ENCODE data around the gene BRIP1.
"Not testable (repeated sequence)": the region's sequence is repeated elsewhere in the genome, so short reads cannot be mapped to it uniquely, and the experiment has no call there.

Gene BRIP1

DNA sequence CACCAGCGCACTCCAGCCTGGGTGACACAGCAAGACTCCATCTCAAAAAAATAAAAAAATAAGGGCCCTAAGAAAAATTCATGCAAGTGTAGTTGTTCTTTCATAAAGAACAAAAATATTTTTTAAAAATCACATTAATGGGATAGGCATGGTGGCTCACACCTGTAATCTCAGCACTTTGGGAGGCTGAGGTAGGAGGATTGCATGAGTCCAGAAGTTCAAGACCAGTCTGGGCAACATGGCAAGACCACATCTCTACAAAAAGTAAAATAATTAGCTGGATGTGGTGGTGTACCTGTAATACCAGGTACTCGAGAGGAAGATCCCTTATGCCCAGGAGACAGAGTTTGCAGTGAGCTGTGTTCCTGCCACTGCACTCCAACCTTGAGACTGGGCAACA, 15.2 kb upstream of the BRIP1 start:
- no peaks in the 10 kb centered on the region; the same call in 1 of the 2 replicates for H3K36me3 ChIP-seq (ENCODE audit: insufficient read depth, low read length)
- H3K9me3 ChIP-seq (ENCODE audit: control insufficient read depth, insufficient read depth, low read length) = no peaks in the 10 kb centered on the region
- no peak overlapping the region for H3K9ac ChIP-seq (ENCODE audit: low read depth, low read length)
- H3K4me1 ChIP-seq (ENCODE audit: insufficient read depth, low read length) = no peaks in the 10 kb centered on the region

DNA sequence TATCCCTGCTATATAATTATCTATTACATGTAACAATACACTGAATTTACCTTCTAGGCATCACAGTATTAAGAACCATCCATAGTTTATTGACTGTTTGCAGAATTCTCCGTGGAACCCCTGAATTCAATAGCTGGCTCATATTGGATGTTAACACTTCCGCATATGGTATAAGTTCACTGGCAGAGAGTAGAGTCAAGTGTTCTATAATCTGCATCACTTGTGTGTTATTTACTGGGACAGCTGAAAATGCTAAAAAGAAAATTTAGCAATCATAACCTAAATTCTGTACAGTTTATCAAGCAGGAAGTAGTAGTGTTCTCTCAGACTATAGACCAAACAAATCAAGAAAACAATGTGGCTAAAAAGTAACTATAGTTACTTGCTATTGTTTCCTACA, 14.5 kb upstream of the BRIP1 start:
- Histone ChIP-seq H3K36me3 (ENCODE audit: insufficient read depth, low read length) (no peaks in the 10 kb centered on the region; the same call in 1 of the 2 replicates), H3K9ac (ENCODE audit: low read depth, low read length) (no peak overlapping the region), H3K9me3 (ENCODE audit: control insufficient read depth, insufficient read depth, low read length) (no peaks in the 10 kb centered on the region), H3K4me1 (ENCODE audit: insufficient read depth, low read length) (no peaks in the 10 kb centered on the region)

DNA sequence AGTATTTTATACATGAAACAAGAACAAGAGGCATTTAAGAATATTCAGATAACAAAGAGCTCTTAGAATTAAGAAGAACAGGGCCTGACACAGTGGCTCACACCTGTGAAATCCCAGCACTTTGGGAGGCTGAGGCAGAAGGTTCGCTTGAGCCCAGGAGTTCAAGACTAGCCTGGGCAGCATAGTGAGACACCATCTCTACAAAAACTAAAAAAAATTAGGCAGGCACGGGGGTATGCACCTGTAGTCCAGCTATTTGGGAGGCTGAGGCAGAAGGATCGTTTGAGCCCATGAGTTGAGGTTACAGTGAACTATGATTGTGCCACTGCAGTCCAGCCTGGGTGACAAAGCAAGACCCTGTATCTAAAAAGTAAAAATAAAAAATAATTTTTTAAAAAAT, 12.5 kb upstream of the BRIP1 start:
- Histone ChIP-seq H3K4me1 (ENCODE audit: insufficient read depth, low read length) (no peaks in the 10 kb centered on the region), H3K36me3 (ENCODE audit: insufficient read depth, low read length) (no peaks in the 10 kb centered on the region; the same call in 1 of the 2 replicates), H3K9ac (ENCODE audit: low read depth, low read length) (no peak overlapping the region), H3K9me3 (ENCODE audit: control insufficient read depth, insufficient read depth, low read length) (no peaks in the 10 kb centered on the region)

DNA sequence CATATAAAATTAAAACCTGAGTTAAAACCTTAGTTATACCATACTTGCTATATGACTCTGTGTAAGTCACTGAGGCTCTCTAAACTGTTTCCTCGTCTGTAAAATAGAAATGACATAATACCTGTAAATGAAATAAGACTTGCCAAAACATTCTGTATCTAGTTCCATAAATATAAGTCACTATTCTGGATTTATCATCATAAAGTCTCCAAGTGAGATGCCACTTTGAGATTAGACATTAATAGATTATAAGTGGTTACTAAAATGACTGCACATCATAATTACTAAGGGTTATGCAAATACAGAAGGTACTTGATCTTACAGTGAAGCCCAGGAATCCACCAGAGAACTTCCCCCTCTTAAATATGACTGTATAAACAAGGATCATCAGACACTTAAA, 12.0 kb upstream of the BRIP1 start:
- Histone ChIP-seq H3K9ac (ENCODE audit: low read depth, low read length) (no peak overlapping the region), H3K4me1 (ENCODE audit: insufficient read depth, low read length) (no peaks in the 10 kb centered on the region), H3K9me3 (ENCODE audit: control insufficient read depth, insufficient read depth, low read length) (no peaks in the 10 kb centered on the region), H3K36me3 (ENCODE audit: insufficient read depth, low read length) (no peaks in the 10 kb centered on the region; the same call in 1 of the 2 replicates)

DNA sequence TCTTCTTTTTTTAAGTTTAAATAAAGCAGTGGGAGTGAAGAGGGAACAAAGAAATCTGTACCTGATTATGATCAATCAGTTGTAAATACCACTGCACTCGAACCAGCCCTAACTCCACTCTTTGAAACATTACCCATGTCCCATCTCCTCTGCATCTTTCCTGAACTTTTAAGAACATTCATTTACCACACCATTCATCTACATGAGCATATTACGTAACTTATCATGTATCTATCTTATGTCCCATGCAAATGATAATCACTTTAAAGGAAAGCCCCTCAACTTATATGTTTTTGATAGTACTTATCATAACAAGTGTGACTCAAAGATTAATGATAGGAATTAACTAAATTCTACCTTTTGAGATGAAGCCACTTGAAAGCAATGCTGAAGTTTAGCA, 10.7 kb upstream of the BRIP1 start:
- Histone ChIP-seq H3K4me1 (ENCODE audit: insufficient read depth, low read length) (no peaks in the 10 kb centered on the region), H3K36me3 (ENCODE audit: insufficient read depth, low read length) (no peaks in the 10 kb centered on the region; the same call in 1 of the 2 replicates), H3K9me3 (ENCODE audit: control insufficient read depth, insufficient read depth, low read length) (no peaks in the 10 kb centered on the region), H3K9ac (ENCODE audit: low read depth, low read length) (no peak overlapping the region)

DNA sequence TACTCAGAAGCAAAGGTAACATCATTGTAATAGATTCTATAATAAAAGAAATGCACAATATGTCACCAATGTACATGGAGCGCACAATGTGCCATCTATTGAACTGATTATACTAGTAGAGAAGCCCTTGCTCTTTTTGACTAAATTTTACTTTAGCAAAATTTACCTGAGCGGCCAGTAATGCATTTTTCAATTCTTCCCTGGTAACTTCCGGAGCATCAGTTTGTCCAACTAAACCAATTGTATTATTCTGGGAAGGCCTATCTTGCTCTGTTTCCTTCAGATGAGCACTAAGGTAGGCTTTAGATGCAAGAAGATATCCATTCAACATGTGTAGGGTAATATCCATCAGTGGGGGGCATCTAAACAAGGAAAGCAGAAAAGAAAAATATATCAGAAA, 8.8 kb upstream of the BRIP1 start:
- no peak overlapping the region for H3K9ac ChIP-seq (ENCODE audit: low read depth, low read length)
- H3K9me3 ChIP-seq (ENCODE audit: control insufficient read depth, insufficient read depth, low read length) = no peaks in the 10 kb centered on the region
- no peaks in the 10 kb centered on the region for H3K4me1 ChIP-seq (ENCODE audit: insufficient read depth, low read length)
- no peaks in the 10 kb centered on the region for H3K36me3 ChIP-seq (ENCODE audit: insufficient read depth, low read length)

DNA sequence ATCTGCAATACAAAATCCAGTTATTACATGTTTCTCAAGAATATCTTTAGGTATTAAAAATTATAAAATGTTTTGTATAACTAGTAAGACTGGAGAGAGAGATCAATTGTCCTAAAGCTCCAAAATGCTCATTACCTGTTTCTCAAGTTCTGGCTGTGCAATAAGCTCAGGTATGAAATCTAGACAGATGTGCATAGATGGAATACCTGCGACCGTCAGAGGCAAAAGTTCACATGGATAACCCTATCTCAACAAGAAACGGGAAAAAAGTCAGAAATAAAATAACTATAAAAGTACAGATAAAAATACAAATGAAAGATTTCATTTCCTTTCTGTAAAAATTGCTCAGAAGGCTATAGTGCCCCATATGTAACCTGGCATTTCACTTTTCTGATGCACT, 5.8 kb upstream of the BRIP1 start:
- no peaks in the 10 kb centered on the region for H3K4me1 ChIP-seq (ENCODE audit: insufficient read depth, low read length)
- H3K9me3 ChIP-seq (ENCODE audit: control insufficient read depth, insufficient read depth, low read length) = no peaks in the 10 kb centered on the region
- no peaks in the 10 kb centered on the region for H3K36me3 ChIP-seq (ENCODE audit: insufficient read depth, low read length)

DNA sequence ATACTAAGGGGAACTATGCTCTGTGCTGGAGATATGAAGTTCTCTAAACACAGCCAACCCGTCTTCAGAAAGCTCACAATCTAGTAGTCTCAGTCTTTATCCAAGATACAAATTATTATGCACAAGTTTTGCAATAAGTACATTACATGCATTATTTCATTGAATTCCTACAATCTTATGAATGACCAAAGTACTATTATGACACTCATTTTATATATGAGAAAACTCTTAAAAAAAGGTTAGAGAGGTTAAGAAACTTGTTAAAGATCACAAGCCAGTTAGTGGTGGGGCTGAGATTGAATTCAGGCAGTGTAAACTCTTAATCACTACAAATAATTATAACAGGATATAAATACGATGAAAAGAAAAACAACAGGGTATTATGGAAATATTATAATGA, 4.7 kb upstream of the BRIP1 start:
- Histone ChIP-seq H3K4me1 (ENCODE audit: insufficient read depth, low read length) (no peaks in the 10 kb centered on the region), H3K9me3 (ENCODE audit: control insufficient read depth, insufficient read depth, low read length) (no peaks in the 10 kb centered on the region), H3K9ac (ENCODE audit: low read depth, low read length) (no peak overlapping the region), H3K36me3 (ENCODE audit: insufficient read depth, low read length) (no peaks in the 10 kb centered on the region)

More for the DNA sequence above, 5.8 kb upstream of the BRIP1 start:
- no peak overlapping the region for H3K9ac ChIP-seq (ENCODE audit: low read depth, low read length)

DNA sequence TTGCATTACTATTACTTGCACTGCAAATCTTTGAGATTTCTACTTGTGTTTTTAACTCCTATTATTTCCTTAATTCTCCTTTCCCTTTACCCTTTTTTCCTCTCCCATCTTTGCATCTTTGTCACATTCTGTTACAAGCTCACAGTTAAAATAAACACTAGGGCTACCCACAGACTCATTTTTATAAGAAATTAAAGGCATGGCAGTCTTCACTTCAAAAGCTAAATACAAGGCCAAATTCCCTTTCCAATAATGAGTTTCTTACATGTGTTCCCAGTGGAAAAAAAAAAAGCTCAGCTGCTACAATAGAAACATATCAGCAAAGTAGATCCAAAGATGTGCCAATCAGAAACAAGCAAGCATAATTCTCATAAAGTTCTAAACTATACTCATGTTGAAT, 3.7 kb upstream of the BRIP1 start:
- Histone ChIP-seq H3K9me3 (ENCODE audit: control insufficient read depth, insufficient read depth, low read length) (no peaks in the 10 kb centered on the region), H3K36me3 (ENCODE audit: insufficient read depth, low read length) (no peaks in the 10 kb centered on the region), H3K9ac (ENCODE audit: low read depth, low read length) (no peak overlapping the region), H3K4me1 (ENCODE audit: insufficient read depth, low read length) (no peaks in the 10 kb centered on the region)

DNA sequence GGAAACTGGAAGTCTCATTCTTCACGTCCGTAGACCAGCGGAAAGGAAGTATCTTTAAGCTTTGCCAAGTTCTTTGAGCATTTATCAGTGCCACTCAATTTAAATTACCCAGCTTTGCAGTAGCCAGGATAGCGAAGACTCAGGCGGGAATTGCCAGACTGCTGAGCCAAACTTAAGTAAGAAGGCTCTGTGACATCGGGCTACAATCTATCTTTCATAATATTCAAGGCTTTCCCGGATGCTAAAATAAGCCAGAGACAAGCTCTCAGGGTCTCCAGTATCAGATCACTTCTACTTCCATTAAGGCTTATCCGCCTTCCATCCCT, 436 bp upstream of the BRIP1 start:
- Histone ChIP-seq H3K4me1 (ENCODE audit: insufficient read depth, low read length) (peaks cover 7% of the 10 kb centered on the region; the same call in 1 of the 2 replicates), H3K36me3 (ENCODE audit: insufficient read depth, low read length) (no peaks in the 10 kb centered on the region), H3K9ac (ENCODE audit: low read depth, low read length) (peak overlapping the region; percentile 96), H3K9me3 (ENCODE audit: control insufficient read depth, insufficient read depth, low read length) (no peaks in the 10 kb centered on the region)

DNA sequence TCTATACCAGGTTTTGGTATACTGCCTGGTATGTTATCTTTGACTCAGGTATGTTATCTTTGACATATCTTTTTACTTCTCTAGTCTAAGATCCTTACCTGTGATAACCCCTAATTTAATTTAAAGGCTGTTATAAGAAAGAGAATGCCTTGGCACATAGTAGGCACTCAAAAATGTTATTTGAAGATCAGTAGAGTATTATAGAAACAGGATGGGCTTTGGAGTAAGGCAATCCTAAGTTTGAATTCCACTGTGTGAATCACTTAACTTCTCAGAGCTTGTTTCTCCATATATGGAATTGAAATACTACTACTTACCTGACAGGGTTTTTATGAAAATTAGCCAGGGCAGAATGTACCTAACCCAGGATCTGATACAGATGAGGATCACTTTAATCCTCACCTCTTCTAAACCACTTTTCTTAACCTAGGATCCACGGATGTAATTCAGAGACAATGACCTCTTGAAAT, 1.2 kb downstream of the BRIP1 start:
- H3K9ac ChIP-seq (ENCODE audit: low read depth, low read length) = peak overlapping the region; percentile 96
- 0 out of 2 replicates have a peak, but pooled peaks cover 2% of the 10 kb centered on the region for H3K36me3 ChIP-seq (ENCODE audit: insufficient read depth, low read length)
- H3K9me3 ChIP-seq (ENCODE audit: control insufficient read depth, insufficient read depth, low read length) = no peaks in the 10 kb centered on the region
- H3K4me1 ChIP-seq (ENCODE audit: insufficient read depth, low read length) = peaks cover 7% of the 10 kb centered on the region; the same call in 1 of the 2 replicates

DNA sequence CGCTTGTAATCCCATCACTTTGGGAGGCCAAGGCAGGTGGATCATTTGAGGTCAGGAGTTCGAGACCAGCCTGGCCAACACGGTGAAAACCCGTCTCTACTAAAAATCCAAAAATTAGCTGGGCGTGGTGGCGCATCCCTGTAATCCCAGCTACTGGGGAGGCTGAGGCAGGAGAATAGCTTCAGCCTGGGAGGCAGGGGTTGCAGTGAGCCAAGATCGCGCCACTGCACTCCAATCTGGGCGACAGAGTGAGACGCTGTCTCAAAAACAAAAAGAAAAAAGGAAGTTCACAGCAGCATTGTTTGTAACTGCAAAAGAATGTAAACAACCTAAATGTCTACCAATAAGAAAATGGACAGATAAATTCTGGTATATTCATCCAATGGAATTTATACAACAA, 2.9 kb downstream of the BRIP1 start:
- H3K9me3 ChIP-seq (ENCODE audit: control insufficient read depth, insufficient read depth, low read length); H3K9ac ChIP-seq (ENCODE audit: low read depth, low read length); H3K4me1 ChIP-seq (ENCODE audit: insufficient read depth, low read length): not testable (repeated sequence)
- H3K36me3 ChIP-seq (ENCODE audit: insufficient read depth, low read length) = 0 out of 2 replicates have a peak, but pooled peaks cover 12% of the 10 kb centered on the region

DNA sequence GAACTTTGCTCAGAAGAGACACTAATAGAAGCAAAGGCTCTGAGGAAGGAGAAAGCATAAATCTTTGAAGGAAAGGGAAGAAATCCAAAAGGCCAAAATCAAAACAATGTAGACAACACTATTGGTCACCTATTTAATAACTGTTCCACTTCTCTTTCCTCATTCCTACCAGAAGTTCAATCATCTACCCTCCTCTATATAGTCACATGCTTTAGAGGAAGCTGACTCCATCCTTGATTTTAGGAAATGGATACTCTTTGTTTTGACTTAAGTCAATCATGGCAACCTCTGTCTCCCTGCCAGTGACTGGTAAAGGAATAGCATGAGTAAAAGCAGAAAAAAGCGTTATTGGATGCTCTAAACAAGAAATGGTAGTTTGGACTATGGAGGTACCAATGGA, 7.3 kb downstream of the BRIP1 start:
- Histone ChIP-seq H3K36me3 (ENCODE audit: insufficient read depth, low read length) (0 out of 2 replicates have a peak, but pooled peaks cover 12% of the 10 kb centered on the region), H3K9me3 (ENCODE audit: control insufficient read depth, insufficient read depth, low read length) (no peaks in the 10 kb centered on the region)

DNA sequence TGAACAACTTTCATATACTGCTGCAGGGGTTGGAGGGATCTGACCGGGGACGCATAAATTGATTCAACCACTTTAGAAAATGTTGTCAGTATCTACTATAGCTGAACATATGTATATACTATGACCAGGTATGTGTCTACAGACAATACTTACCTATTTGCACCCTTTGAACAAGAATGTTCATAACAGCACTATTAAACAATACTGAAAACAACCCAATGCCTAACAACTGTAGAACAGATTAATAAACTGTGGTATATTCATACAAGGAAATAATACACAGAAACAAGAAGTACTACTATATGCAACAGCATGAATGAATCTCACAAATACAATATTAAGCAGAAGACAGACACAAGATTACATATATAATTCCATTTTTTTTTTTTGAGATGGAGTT, 10.5 kb downstream of the BRIP1 start:
- Histone ChIP-seq H3K9me3 (ENCODE audit: control insufficient read depth, insufficient read depth, low read length) (no peaks in the 10 kb centered on the region), H3K4me1 (ENCODE audit: insufficient read depth, low read length) (no peaks in the 10 kb centered on the region), H3K9ac (ENCODE audit: low read depth, low read length) (no peak overlapping the region), H3K36me3 (ENCODE audit: insufficient read depth, low read length) (peaks cover 12% of the 10 kb centered on the region; the same call in 1 of the 2 replicates)

More for the DNA sequence above, 7.3 kb downstream of the BRIP1 start:
- H3K4me1 ChIP-seq (ENCODE audit: insufficient read depth, low read length) = no peaks in the 10 kb centered on the region
- H3K9ac ChIP-seq (ENCODE audit: low read depth, low read length) = no peak overlapping the region

DNA sequence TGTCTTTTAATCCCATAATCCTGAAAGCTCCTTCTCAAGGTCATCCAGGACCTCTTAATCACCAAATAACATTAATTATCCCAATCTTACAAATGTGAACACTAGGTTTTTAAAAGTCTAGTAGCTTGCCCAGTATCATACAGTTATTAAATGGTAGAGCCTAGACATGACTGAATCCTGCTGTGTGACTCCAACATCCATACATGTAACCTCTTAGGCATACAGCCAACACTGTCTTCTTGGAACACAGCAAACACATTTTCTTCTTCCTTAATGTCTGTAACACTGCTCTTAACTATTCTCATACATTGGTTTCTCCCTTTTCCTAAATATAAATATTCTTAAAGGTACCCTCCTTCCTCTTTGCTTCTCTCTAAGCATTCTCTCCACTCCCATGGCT, 13.7 kb downstream of the BRIP1 start:
- Histone ChIP-seq H3K4me1 (ENCODE audit: insufficient read depth, low read length) (no peaks in the 10 kb centered on the region), H3K9me3 (ENCODE audit: control insufficient read depth, insufficient read depth, low read length) (no peaks in the 10 kb centered on the region), H3K9ac (ENCODE audit: low read depth, low read length) (no peak overlapping the region), H3K36me3 (ENCODE audit: insufficient read depth, low read length) (peaks cover 2% of the 10 kb centered on the region; the same call in 1 of the 2 replicates)

DNA sequence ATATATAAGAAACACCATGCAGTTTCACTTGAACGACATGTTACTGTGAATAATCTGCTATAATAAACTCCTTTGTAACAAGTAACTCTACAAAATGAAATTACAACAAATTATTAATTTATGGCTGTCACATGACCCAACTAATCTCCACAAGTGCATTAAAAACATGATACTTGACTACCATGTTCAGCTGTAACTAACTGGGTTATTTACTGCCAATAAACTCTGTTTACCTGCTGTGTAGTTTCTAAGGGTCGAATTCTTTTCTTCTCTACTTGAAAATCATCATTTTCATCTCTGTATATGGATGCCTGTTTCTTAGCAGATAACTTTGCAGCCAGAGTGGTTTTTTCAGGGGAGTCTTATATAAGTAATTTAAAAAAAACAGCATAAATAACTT, 14.4 kb downstream of the BRIP1 start:
- peaks cover 2% of the 10 kb centered on the region; the same call in 1 of the 2 replicates for H3K36me3 ChIP-seq (ENCODE audit: insufficient read depth, low read length)

More for the DNA sequence above, 14.4 kb downstream of the BRIP1 start:
- H3K9me3 ChIP-seq (ENCODE audit: control insufficient read depth, insufficient read depth, low read length) = no peaks in the 10 kb centered on the region
- H3K9ac ChIP-seq (ENCODE audit: low read depth, low read length) = no peak overlapping the region
- H3K4me1 ChIP-seq (ENCODE audit: insufficient read depth, low read length) = no peaks in the 10 kb centered on the region

Data from ES-I3 (cell line).